HepG2 (cell line): Measurements from ENCODE around the gene FNBP1L. TPM values are rescaled to one million over a fixed set of nuclear protein-coding genes. Genes with fewer than 3 reads are reported as not detected.

Experiments used
- AGO2 ChIP-seq: fragments of 200-400 bp; formaldehyde crosslinking; optimal IDR thresholded peaks from 2 replicates; pipeline ENCODE3; 2017; ENCODE audit warnings: mild to moderate bottlenecking, low read depth, low read length, moderate library complexity
- CTCF ChIP-seq: sonication (generic); formaldehyde crosslinking; IDR thresholded peaks from 2 replicates; pipeline ENCODE4 v1.5.0; 2020; ENCODE audit warnings: mild to moderate bottlenecking, missing genetic modification reagents, moderate library complexity
- IKZF4 ChIP-seq: sonication (generic); formaldehyde crosslinking; IDR thresholded peaks from 2 replicates; pipeline ENCODE4 v1.5.1; 2020; ENCODE audit warnings: borderline replicate concordance, mild to moderate bottlenecking, low read depth, missing genetic modification reagents; ENCODE audit errors: not compliant biosample characterization
- KLF16 ChIP-seq, 2 experiments: sonication (generic) in 1 of 2; formaldehyde crosslinking in 1 of 2; IDR thresholded peaks; 2 replicates each; pipeline versions ENCODE4 v1.6.1 to v1.8.0; 2016 to 2023; ENCODE audit warnings: missing genetic modification reagents in 2 of 2, missing compliant biosample characterization in 1 of 2
- NCOA5 ChIP-seq: sonication (generic); formaldehyde crosslinking; IDR thresholded peaks from 2 replicates; pipeline ENCODE4 v1.4.0; 2020; ENCODE audit warnings: missing genetic modification reagents
- NFE2L2 ChIP-seq: fragments of 150-350 bp; IDR thresholded peaks from 2 replicates; pipeline ENCODE4 v1.6.1; 2014; ENCODE audit warnings: low read length
- PAX8 ChIP-seq: sonication (generic); formaldehyde crosslinking; IDR thresholded peaks from 2 replicates; pipeline ENCODE4 v1.8.0; 2022; ENCODE audit warnings: mild to moderate bottlenecking, missing genetic modification reagents, borderline replicate concordance
- RXRA ChIP-seq: sonication (generic); formaldehyde crosslinking; IDR thresholded peaks from 2 replicates; pipeline ENCODE4 v1.5.1; 2020; ENCODE audit warnings: missing genetic modification reagents
- SOX6 ChIP-seq, 2 experiments: fragments of 450-650 bp in 1 of 2; sonication (generic) in 1 of 2; formaldehyde crosslinking in 1 of 2; IDR thresholded peaks; 2 replicates each; pipeline versions ENCODE4 v1.4.0 to v1.6.1; 2017 to 2020; ENCODE audit warnings: antibody characterized with exemption in 1 of 2, mild to moderate bottlenecking in 1 of 2, missing genetic modification reagents in 1 of 2
- SP140L ChIP-seq: sonication (generic); formaldehyde crosslinking; IDR thresholded peaks from 2 replicates; pipeline ENCODE4 v1.4.0; 2020; ENCODE audit warnings: missing genetic modification reagents, borderline replicate concordance
- SRSF9 ChIP-seq: fragments of 200-400 bp; formaldehyde crosslinking; IDR thresholded peaks from 2 replicates; pipeline ENCODE4 v1.6.1; 2018; ENCODE audit warnings: borderline replicate concordance, mild to moderate bottlenecking, low read depth, low read length; ENCODE audit not compliant: insufficient read depth, poor library complexity, severe bottlenecking
- ZHX1 ChIP-seq: sonication (generic); formaldehyde crosslinking; IDR thresholded peaks from 2 replicates; pipeline ENCODE4 v1.8.1; 2022; ENCODE audit warnings: low read depth, mild to moderate bottlenecking, missing genetic modification reagents
- ZNF296 ChIP-seq: sonication (generic); formaldehyde crosslinking; conservative IDR thresholded peaks from 2 replicates; pipeline ENCODE4 v1.5.0; 2020; ENCODE audit warnings: mild to moderate bottlenecking, missing genetic modification reagents
- ZNF430 ChIP-seq: sonication (generic); formaldehyde crosslinking; IDR thresholded peaks from 2 replicates; pipeline ENCODE4 v1.9.0; 2021; ENCODE audit warnings: mild to moderate bottlenecking, missing genetic modification reagents
- ZNF557 ChIP-seq: sonication (generic); formaldehyde crosslinking; IDR thresholded peaks from 2 replicates; pipeline ENCODE4 v1.4.0; 2020; ENCODE audit warnings: missing genetic modification reagents
- ZSCAN9 ChIP-seq: IDR thresholded peaks from 2 replicates; pipeline ENCODE4 v1.6.1; 2016; ENCODE audit warnings: borderline replicate concordance
- polyA plus RNA-seq, 8 experiments: library from polyadenylated mRNA; depleted of rRNA in 3 of 8; stranded (reverse) in 7 of 8; unstranded in 1 of 8; fragments of >200 nt; fragmentation: Illumina TruSeq in 4 of 8; extraction: Trizol in 4 of 8; gene quantifications; 2 replicates each; pipeline versions ENCODE4 v1.2.1 to v1.2.3, GENCODE V29; 2011 to 2016; ENCODE audit warnings: low read depth in 4 of 8, missing spikeins in 1 of 8, mixed read lengths in 1 of 8; ENCODE audit not compliant: insufficient read depth in 1 of 8
- total RNA-seq, 5 experiments: library from RNA; depleted of rRNA; stranded (reverse); fragments of >200 nt; fragmentation: Illumina TruSeq; extraction: Trizol; gene quantifications; 2 replicates each; pipeline ENCODE4 v1.2.3, GENCODE V29; 2016; ENCODE audit warnings: low read depth in 1 of 5
- TF ChIP-seq, protein P1 (sequence below): sonication (generic); formaldehyde crosslinking; IDR thresholded peaks from 2 replicates; pipeline ENCODE4 v1.4.0; 2020; ENCODE audit warnings: mild to moderate bottlenecking, missing genetic modification reagents
- TF ChIP-seq, protein P2 (sequence below): sonication (generic); formaldehyde crosslinking; IDR thresholded peaks from 2 replicates; pipeline ENCODE4 v1.8.0; 2022; ENCODE audit warnings: mild to moderate bottlenecking, missing genetic modification reagents
- TF ChIP-seq, protein P3 (sequence below): sonication (generic); formaldehyde crosslinking; IDR thresholded peaks from 2 replicates; pipeline ENCODE4 v1.5.0; 2020; ENCODE audit warnings: mild to moderate bottlenecking, missing genetic modification reagents

Gene FNBP1L
- total and polyA plus RNA-seq, 2 of the 13 experiments (the other 11 are each of a cell fraction or from before 2014, with no cell fraction given) = 24.1 to 27.1 TPM

DNA sequence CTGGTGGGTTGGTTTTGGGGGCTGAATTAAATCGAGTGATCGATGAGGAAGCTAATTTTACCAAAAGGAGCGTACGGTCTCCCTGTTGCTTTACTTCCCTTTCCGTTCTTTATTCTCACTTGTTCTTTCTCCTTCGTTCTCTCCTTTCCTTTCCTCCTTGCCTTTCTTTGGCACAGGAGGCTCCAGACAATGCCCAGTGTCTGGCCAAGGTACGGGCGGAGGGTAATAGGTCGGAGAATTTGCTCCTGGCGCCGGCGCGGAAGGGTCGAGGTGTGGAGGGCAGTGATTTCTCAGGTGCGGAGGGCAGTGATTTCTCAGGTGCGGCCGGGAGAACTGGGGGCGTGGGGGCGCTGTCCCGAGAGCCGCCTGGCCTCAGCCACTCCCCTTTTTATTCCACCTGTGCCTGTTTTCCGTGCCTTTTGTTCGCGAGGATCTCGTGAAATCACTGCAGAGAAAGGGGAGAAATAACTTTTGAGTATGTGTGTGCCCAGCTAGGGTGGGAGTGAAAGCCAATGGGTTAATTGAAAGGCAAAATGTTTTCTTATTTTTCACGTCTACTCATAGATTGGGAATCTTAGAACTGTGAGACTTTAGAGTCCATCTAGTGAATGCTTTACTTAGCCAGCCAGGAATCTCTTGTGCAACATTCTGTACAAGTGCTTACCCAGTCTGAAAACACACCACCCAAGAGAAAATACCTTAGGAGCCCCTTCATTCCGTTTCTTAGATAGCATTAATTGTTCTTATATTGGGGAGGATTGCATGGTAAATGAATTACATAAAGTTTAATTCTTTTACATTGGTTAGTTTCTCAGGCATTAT lies 1.3 kb downstream of the FNBP1L start (continued):
- TF ChIP-seq PAX8 (CRISPR knock-in tag) = 0 out of 2 replicates have a peak, but pooled peaks have one; percentile 33
- peak; percentile 70 for TF ChIP-seq CTCF (CRISPR knock-in tag)
- TF ChIP-seq ZSCAN9 (CRISPR knock-in tag) = no peak
- TF ChIP-seq ZHX1 (CRISPR knock-in tag) = no peak
- TF ChIP-seq, protein P1, sequence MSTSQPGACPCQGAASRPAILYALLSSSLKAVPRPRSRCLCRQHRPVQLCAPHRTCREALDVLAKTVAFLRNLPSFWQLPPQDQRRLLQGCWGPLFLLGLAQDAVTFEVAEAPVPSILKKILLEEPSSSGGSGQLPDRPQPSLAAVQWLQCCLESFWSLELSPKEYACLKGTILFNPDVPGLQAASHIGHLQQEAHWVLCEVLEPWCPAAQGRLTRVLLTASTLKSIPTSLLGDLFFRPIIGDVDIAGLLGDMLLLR (CRISPR knock-in tag) = no peak
- TF ChIP-seq SOX6 (IDR thresholded peaks at IDR 0.05) = no peak
- TF ChIP-seq SOX6 (CRISPR knock-in tag; IDR thresholded peaks at IDR 0.05) = peak; percentile 54
- no peak for TF ChIP-seq IKZF4
- no peak for TF ChIP-seq NCOA5
- TF ChIP-seq SRSF9 = no peak
- TF ChIP-seq RXRA = no peak
- 0 out of 2 replicates have a peak, but pooled peaks have one; percentile 12 for TF ChIP-seq ZNF430
- TF ChIP-seq, protein P2, sequence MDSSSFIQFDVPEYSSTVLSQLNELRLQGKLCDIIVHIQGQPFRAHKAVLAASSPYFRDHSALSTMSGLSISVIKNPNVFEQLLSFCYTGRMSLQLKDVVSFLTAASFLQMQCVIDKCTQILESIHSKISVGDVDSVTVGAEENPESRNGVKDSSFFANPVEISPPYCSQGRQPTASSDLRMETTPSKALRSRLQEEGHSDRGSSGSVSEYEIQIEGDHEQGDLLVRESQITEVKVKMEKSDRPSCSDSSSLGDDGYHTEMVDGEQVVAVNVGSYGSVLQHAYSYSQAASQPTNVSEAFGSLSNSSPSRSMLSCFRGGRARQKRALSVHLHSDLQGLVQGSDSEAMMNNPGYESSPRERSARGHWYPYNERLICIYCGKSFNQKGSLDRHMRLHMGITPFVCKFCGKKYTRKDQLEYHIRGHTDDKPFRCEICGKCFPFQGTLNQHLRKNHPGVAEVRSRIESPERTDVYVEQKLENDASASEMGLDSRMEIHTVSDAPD = no peak
- no peak for TF ChIP-seq ZNF557 (CRISPR knock-in tag)
- TF ChIP-seq KLF16 (CRISPR knock-in tag; IDR thresholded peaks at IDR 0.05) = no peak
- TF ChIP-seq AGO2 = no peak
- TF ChIP-seq, protein P3, sequence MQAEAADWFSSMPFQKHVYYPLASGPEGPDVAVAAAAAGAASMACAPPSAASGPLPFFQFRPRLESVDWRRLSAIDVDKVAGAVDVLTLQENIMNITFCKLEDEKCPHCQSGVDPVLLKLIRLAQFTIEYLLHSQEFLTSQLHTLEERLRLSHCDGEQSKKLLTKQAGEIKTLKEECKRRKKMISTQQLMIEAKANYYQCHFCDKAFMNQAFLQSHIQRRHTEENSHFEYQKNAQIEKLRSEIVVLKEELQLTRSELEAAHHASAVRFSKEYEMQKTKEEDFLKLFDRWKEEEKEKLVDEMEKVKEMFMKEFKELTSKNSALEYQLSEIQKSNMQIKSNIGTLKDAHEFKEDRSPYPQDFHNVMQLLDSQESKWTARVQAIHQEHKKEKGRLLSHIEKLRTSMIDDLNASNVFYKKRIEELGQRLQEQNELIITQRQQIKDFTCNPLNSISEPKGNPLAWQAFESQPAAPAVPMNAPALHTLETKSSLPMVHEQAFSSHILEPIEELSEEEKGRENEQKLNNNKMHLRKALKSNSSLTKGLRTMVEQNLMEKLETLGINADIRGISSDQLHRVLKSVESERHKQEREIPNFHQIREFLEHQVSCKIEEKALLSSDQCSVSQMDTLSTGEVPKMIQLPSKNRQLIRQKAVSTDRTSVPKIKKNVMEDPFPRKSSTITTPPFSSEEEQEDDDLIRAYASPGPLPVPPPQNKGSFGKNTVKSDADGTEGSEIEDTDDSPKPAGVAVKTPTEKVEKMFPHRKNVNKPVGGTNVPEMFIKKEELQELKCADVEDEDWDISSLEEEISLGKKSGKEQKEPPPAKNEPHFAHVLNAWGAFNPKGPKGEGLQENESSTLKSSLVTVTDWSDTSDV (CRISPR knock-in tag) = no peak
- TF ChIP-seq ZNF296 (CRISPR knock-in tag) = no peak
- TF ChIP-seq NFE2L2 = no peak
- TF ChIP-seq SP140L (CRISPR knock-in tag) = no peak
